Thymus (tissue), 11 donors: ENCODE results near the gene RNASET2. TPM values are rescaled to one million over a fixed set of nuclear protein-coding genes. Genes with fewer than 3 reads are reported as not detected.

Source experiments
- DNase-seq, 9 donors: peaks; one replicate each; pipeline ENCODE4 v3.0.0-alpha.2; 2013; ENCODE audit warnings: low spot score in 9 of 9, low read depth in 6 of 9, missing footprints in 1 of 9
- H3K27ac ChIP-seq, 2 donors: one replicate each; pipeline ENCODE4 v1.5.1; 2013; ENCODE audit warnings: control low read depth in 1 of 2, low read depth in 1 of 2, low read length in 1 of 2, mild to moderate bottlenecking in 1 of 2, moderate library complexity in 1 of 2
- H3K27me3 ChIP-seq, 2 donors: one replicate each; pipeline ENCODE4 v1.5.1; 2013; ENCODE audit warnings: low read length in 1 of 2; ENCODE audit not compliant: control insufficient read depth in 2 of 2, insufficient read depth in 1 of 2
- H3K36me3 ChIP-seq, 2 donors: one replicate each; pipeline ENCODE4 v1.5.1; 2013; ENCODE audit warnings: low read length in 1 of 2, mild to moderate bottlenecking in 1 of 2, moderate library complexity in 1 of 2; ENCODE audit not compliant: control insufficient read depth in 2 of 2, insufficient read depth in 2 of 2
- H3K4me1 ChIP-seq, 2 donors: one replicate each; pipeline ENCODE4 v1.5.1; 2013; ENCODE audit warnings: low read length in 2 of 2; ENCODE audit not compliant: control insufficient read depth in 2 of 2, insufficient read depth in 2 of 2
- H3K4me3 ChIP-seq, 2 donors: one replicate each; pipeline ENCODE4 v1.5.1; 2013; ENCODE audit warnings: low read length in 2 of 2, control low read depth in 1 of 2, mild to moderate bottlenecking in 1 of 2
- H3K9me3 ChIP-seq, 2 donors: one replicate each; pipeline ENCODE4 v1.5.1; 2013; ENCODE audit warnings: low read length in 1 of 2, mild to moderate bottlenecking in 1 of 2; ENCODE audit not compliant: control insufficient read depth in 2 of 2, insufficient read depth in 1 of 2
- WGBS: extraction: QIAGEN DNeasy Blood & Tissue Kit; methylation state at CpG from one replicate; pipeline ENCODE4 v1.1.7; 2013; 5-methylcytosine and 5-hydroxymethylcytosine counted together
- polyA plus RNA-seq: library from polyadenylated mRNA; stranded (reverse); fragments of 200-250 nt; gene quantifications from one replicate; pipeline ENCODE4 v1.2.3, GENCODE V29; 2013
- total RNA-seq: library from RNA; stranded (reverse); fragments of 120-200 nt; gene quantifications from one replicate; pipeline ENCODE4 v1.2.4, GENCODE V29; 2013
- donor health status: healthy.

RNASET2 gene
- total and polyA plus RNA-seq, 2 donors = 72.2 to 151 TPM

DNA sequence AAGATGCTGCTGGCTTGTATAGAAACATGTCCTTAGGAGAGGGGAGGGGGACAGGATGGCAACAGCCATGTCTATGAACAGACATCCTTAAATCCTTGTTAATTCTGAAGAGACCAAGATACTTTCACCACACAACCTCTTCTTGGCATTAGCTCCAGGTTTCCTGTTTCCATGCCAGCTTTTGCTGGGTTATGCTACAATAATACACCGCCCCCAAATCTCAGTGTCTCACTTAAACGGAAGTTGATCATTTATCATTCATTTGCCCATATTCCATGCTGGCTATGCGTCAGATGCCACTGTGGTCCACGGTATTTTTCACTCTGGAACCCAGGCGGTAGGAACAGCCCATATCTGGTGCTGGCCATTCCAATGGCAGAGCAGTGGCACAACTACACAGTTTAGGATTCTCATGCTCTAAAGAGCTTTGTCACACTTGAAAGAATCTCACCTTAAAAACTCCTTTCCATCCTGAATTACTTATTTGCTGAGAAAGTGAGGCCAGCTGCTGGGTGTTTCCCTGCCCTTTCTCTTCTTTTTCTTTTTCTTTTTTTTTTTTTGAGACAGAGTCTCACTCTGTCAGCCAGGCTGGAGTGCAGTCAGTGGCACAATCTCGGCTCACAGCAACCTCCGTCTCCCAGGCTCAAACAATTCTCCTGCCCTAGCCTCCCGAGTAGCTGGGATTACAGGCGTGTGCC, 3.7 kb upstream of the RNASET2 start:
- Histone ChIP-seq H3K9me3 (peaks cover 0 to 6% of the 10 kb centered on the region in 2 donors), H3K4me1 (peaks cover 23 to 42% of the 10 kb centered on the region in 2 donors), H3K27me3 (peaks cover 0 to 2% of the 10 kb centered on the region in 2 donors), H3K27ac (peak overlapping the region; percentile 21 to 93), H3K36me3 (no peaks in the 10 kb centered on the region), H3K4me3 (no peak overlapping the region)
- DNase-seq = no peak
- WGBS = 95% methylated on average over 9 of the region's 9 CpGs

- H3K9me3 ChIP-seq = peaks cover 0 to 3% of the 10 kb centered on the region in 2 donors
- H3K36me3 ChIP-seq = no peaks in the 10 kb centered on the region
- peaks cover 26 to 48% of the 10 kb centered on the region in 2 donors for H3K4me1 ChIP-seq
- 47% methylated on average over 13 of the region's 13 CpGs for WGBS
- peaks cover 0 to 2% of the 10 kb centered on the region in 2 donors for H3K27me3 ChIP-seq
- peak in 5 of 9 donors; percentile 44 to 87 (median 67) for DNase-seq
- peak overlapping the region in 1 of 2 donors; percentile 16 for H3K4me3 ChIP-seq
- peak overlapping the region; percentile 91 to 93 for H3K27ac ChIP-seq
Measured at GRCh38 chr6:166958926-166959861, 2.8 kb upstream of the RNASET2 start.

DNA sequence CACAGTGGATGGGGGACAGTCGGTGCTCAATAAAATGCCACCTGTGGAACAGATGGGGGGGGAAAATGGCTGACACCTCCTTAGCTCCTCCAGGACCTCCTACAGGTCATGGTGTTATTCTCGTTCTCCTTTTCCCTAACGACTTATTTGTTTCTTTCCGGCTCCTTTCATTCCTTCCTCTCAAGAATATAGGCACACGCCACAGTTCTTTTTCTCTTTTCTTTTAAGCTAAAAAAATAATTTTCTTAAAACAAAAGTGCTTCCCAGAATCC, 1.4 kb upstream of the RNASET2 start:
- WGBS = 98% methylated on average over 5 of the region's 5 CpGs
- H3K4me1 ChIP-seq = peaks cover 30 to 62% of the 10 kb centered on the region in 2 donors
- peaks cover 0 to 2% of the 10 kb centered on the region in 2 donors for H3K27me3 ChIP-seq
- peaks cover 0 to 3% of the 10 kb centered on the region in 2 donors for H3K9me3 ChIP-seq
- no peak for DNase-seq
- no peaks in the 10 kb centered on the region for H3K36me3 ChIP-seq
- no peak overlapping the region for H3K4me3 ChIP-seq
- H3K27ac ChIP-seq = peak overlapping the region; percentile 93 to 99

- Histone ChIP-seq H3K9me3 (peaks cover 0 to 3% of the 10 kb centered on the region in 2 donors), H3K27me3 (peaks cover 0 to 2% of the 10 kb centered on the region in 2 donors), H3K4me3 (peak overlapping the region; percentile 68 to 77), H3K27ac (peak overlapping the region; percentile 93 to 99), H3K36me3 (no peaks in the 10 kb centered on the region), H3K4me1 (peaks cover 30 to 66% of the 10 kb centered on the region in 2 donors)
- peak in 4 of 9 donors; percentile 25 to 81 (median 54) for DNase-seq
- WGBS = 8% methylated on average over 26 of the region's 26 CpGs
Measured at GRCh38 chr6:166957087-166957804, 896 bp upstream of the RNASET2 start.

DNA sequence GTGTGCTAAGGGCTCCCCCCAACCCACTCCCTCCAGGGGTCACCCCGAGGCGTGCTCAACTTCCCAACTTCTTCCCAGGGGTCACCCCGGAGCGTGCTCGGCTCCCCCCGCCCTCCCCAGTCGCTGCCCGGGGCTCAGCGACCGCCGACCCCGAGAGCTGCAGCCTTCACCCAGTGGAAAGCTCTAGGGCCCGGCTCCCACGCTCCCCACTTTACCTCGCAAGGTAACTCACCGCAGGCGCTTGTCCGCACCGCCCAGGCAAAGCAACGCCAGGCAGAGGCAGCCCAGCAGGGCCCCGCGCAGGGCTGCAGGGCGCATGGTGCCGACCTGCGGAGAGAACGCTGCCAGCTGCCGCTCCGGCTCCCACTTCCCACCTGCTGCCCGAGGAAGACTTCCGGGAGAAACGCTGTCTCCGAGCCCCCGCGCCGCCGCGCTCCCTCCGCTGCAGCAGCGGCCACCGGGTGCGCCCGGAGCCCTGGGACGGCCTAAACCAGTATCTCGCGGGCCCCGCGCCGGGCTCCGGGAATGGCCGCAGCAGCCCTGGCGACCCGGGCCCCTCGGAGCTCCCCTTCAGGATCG, 396 bp downstream of the RNASET2 start:
- under 1% methylated on average over 54 of the region's 54 CpGs for WGBS
- Histone ChIP-seq H3K4me1 (peaks cover 33 to 79% of the 10 kb centered on the region in 2 donors), H3K27ac (peak overlapping the region; percentile 33 to 64), H3K36me3 (peaks cover 0 to 6% of the 10 kb centered on the region in 2 donors), H3K9me3 (peaks cover 0 to 3% of the 10 kb centered on the region in 2 donors), H3K4me3 (peak overlapping the region; percentile 68 to 77), H3K27me3 (peaks cover 0 to 2% of the 10 kb centered on the region in 2 donors)
- peak in 1 of 9 donors; percentile 22 for DNase-seq

DNA sequence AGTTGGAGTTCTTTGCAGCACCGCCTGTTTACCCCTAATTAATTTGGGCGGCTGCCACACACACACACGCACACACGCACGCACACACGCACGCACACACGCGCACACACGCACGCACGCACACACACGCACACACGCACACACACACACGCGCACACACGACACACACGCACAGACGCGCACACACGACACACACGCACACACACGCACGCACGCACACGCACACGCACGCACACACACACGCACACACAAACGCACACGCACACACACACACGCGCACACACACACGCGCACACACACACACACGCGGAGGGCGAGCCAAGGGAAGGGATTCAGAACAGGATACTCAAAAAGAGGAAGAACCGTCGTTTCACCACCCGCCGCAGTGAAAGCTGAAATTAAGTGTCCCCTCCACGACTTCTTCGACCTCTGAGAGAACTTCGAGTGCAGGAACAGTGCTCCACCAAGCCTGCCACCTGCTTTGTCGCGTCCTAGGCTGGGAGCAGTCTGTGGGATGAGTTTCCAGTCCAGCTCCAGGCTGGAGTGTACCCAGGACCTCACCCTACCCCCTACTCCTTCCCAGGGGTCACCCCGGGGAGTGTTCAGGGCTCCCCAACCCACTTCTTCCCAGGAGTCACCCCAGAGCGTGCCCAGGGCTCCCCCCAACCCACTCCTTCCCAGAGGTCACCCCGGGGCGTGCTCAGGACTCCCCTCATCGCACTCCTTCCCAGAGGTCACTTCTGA, 1.1 kb downstream of the RNASET2 start:
- DNase-seq = peak in 2 of 9 donors; percentile 19 to 59
- Histone ChIP-seq H3K4me1 (peaks cover 33 to 85% of the 10 kb centered on the region in 2 donors), H3K4me3 (peak overlapping the region; percentile 68 to 77), H3K27me3 (peaks cover 0 to 2% of the 10 kb centered on the region in 2 donors), H3K9me3 (peaks cover 0 to 3% of the 10 kb centered on the region in 2 donors), H3K27ac (peak overlapping the region; percentile 46 to 64), H3K36me3 (peaks cover 3 to 10% of the 10 kb centered on the region in 2 donors)
- 28% methylated on average over 52 of the region's 52 CpGs for WGBS

GRCh38 chr6:166954118-166954713, 2.1 kb downstream of the RNASET2 start:
- Histone ChIP-seq H3K36me3 (peaks cover 3 to 18% of the 10 kb centered on the region in 2 donors), H3K4me3 (peak overlapping the region in 1 of 2 donors; percentile 1), H3K27me3 (peaks cover 0 to 2% of the 10 kb centered on the region in 2 donors), H3K4me1 (peaks cover 31 to 83% of the 10 kb centered on the region in 2 donors), H3K27ac (peak overlapping the region in 1 of 2 donors; percentile 60), H3K9me3 (peaks cover 0 to 3% of the 10 kb centered on the region in 2 donors)
- 97% methylated on average over 6 of the region's 6 CpGs for WGBS
- no peak for DNase-seq
